GM23338 (cell line): ENCODE results near the gene LGALS12. TPM values are rescaled to one million over a fixed set of nuclear protein-coding genes. Genes with fewer than 3 reads are reported as not detected.

Experiments used
- ATAC-seq: fragments of 200-7000 bp; cut with Tn5 transposase; 3 replicates; pipeline ENCODE4 v1.9.1; 2020
- DNase-seq: peaks from one replicate; pipeline ENCODE4 v3.0.0-alpha.2; 2015; ENCODE audit warnings: low spot score
- H2AFZ ChIP-seq: fragments of 200-600 bp; sonication (generic); 2 replicates; pipeline ENCODE4 v1.8.0; 2016; ENCODE audit warnings: antibody characterized with exemption, mild to moderate bottlenecking, moderate library complexity
- H3F3A ChIP-seq: fragments of 200-600 bp; sonication (generic); replicated peaks from 2 replicates; pipeline ENCODE4 v1.8.0; 2017; ENCODE audit warnings: antibody characterized with exemption, mixed run types, low read depth
- H3K27ac ChIP-seq: fragments of 200-600 bp; sonication (generic); 2 replicates; pipeline ENCODE4 v1.6.1; 2016; ENCODE audit warnings: low read depth
- H3K27me3 ChIP-seq: fragments of 200-600 bp; sonication (generic); 2 replicates; pipeline ENCODE4 v1.8.0; 2016; ENCODE audit warnings: mild to moderate bottlenecking, mixed run types, moderate library complexity; ENCODE audit not compliant: insufficient read depth
- H3K36me3 ChIP-seq: fragments of 200-600 bp; sonication (generic); 2 replicates; pipeline ENCODE4 v1.8.0; 2016; ENCODE audit warnings: mild to moderate bottlenecking; ENCODE audit not compliant: insufficient read depth
- H3K4me1 ChIP-seq: fragments of 200-600 bp; sonication (generic); 2 replicates; pipeline ENCODE4 v1.8.0; 2016; ENCODE audit warnings: mild to moderate bottlenecking, moderate library complexity; ENCODE audit not compliant: insufficient read depth
- H3K4me2 ChIP-seq: fragments of 200-600 bp; sonication (generic); 2 replicates; pipeline ENCODE4 v1.7.1; 2017; ENCODE audit warnings: mixed run types
- H3K4me3 ChIP-seq: fragments of 200-600 bp; sonication (generic); 2 replicates; pipeline ENCODE4 v1.6.1; 2016; ENCODE audit warnings: mixed run types
- H3K79me2 ChIP-seq: fragments of 200-600 bp; sonication (generic); replicated peaks from 2 replicates; pipeline ENCODE4 v1.8.0; 2017; ENCODE audit warnings: mild to moderate bottlenecking; ENCODE audit not compliant: insufficient read depth
- H3K9me2 ChIP-seq: fragments of 200-600 bp; sonication (generic); 2 replicates; pipeline ENCODE4 v1.8.0; 2017; ENCODE audit not compliant: insufficient read depth
- H4K20me1 ChIP-seq: fragments of 200-600 bp; sonication (generic); replicated peaks from 2 replicates; pipeline ENCODE4 v1.8.0; 2017; ENCODE audit warnings: mild to moderate bottlenecking; ENCODE audit not compliant: insufficient read depth
- H3K27ac Mint-ChIP-seq: 2 replicates; pipeline ENCODE4 v1.8.0; 2020; ENCODE audit warnings: inconsistent platforms, mild to moderate bottlenecking, moderate library complexity, mixed read lengths
- H3K27me3 Mint-ChIP-seq: 3 replicates; pipeline ENCODE4 v1.8.0; 2022; ENCODE audit warnings: low read depth, mild to moderate bottlenecking, moderate library complexity, mixed read lengths, inconsistent platforms; ENCODE audit not compliant: insufficient read depth, poor library complexity
- H3K36me3 Mint-ChIP-seq: 3 replicates; pipeline ENCODE4 v1.8.0; 2021; ENCODE audit warnings: low read depth, mild to moderate bottlenecking, inconsistent platforms, moderate library complexity, mixed read lengths
- H3K4me1 Mint-ChIP-seq: 3 replicates; pipeline ENCODE4 v1.8.0; 2020; ENCODE audit warnings: mild to moderate bottlenecking, inconsistent platforms, mixed read lengths
- H3K4me3 Mint-ChIP-seq: 3 replicates; pipeline ENCODE4 v1.8.0; 2021; ENCODE audit warnings: moderate library complexity, mild to moderate bottlenecking, inconsistent platforms, mixed read lengths
- H3K9me3 Mint-ChIP-seq: 3 replicates; pipeline ENCODE4 v1.8.0; 2020; ENCODE audit warnings: moderate library complexity, mild to moderate bottlenecking, inconsistent platforms, mixed read lengths
- CTCF ChIP-seq, 2 experiments: fragments of 200-600 bp in 1 of 2; sonication (generic) in 1 of 2; conservative IDR thresholded peaks; 2 replicates each; pipeline versions ENCODE4 v1.5.1 to v1.6.1; 2016 to 2017; ENCODE audit warnings: antibody characterized with exemption in 2 of 2, low read depth in 2 of 2, mild to moderate bottlenecking in 2 of 2, moderate library complexity in 1 of 2
- EZH2phosphoT487 ChIP-seq: fragments of 200-600 bp; sonication (generic); IDR thresholded peaks from one replicate; pipeline ENCODE4 v1.8.1; 2018; ENCODE audit warnings: antibody characterized with exemption; ENCODE audit not compliant: unreplicated experiment
- JUNB ChIP-seq: IDR thresholded peaks from one replicate; pipeline ENCODE4 v1.6.1; 2016; ENCODE audit warnings: antibody characterized with exemption; ENCODE audit not compliant: unreplicated experiment
- NANOG ChIP-seq: IDR thresholded peaks from 2 replicates; pipeline ENCODE4 v1.6.1; 2016; ENCODE audit warnings: antibody characterized with exemption, borderline replicate concordance
- POLR2AphosphoS5 ChIP-seq: IDR thresholded peaks from 2 replicates; pipeline ENCODE4 v1.6.1; 2016; ENCODE audit warnings: antibody characterized with exemption, low read depth
- STAT1 ChIP-seq: IDR thresholded peaks from one replicate; pipeline ENCODE4 v1.6.1; 2016; ENCODE audit warnings: antibody characterized with exemption; ENCODE audit not compliant: unreplicated experiment
- ZNF331 ChIP-seq: fragments of 250-450 bp; sonication (Bioruptor Pico); IDR thresholded peaks from 2 replicates; pipeline ENCODE4 v1.5.0; 2020; ENCODE audit warnings: low read depth, mild to moderate bottlenecking, moderate library complexity
- polyA plus RNA-seq: library from polyadenylated mRNA; unstranded; fragments of >200 nt; fragmentation: Nextera tagmentation; extraction: Ambion mirVana; gene quantifications from 2 replicates; pipeline ENCODE4 v1.2.1, GENCODE V29; 2016
- total RNA-seq: library from RNA; depleted of rRNA; stranded (reverse); fragments of >200 nt; shearing (Covaris generic); gene quantifications from 2 replicates; pipeline ENCODE4 v1.2.3, GENCODE V29; 2014
- TF ChIP-seq, protein P1 (sequence below): IDR thresholded peaks from one replicate; pipeline ENCODE4 v1.6.1; 2018; ENCODE audit warnings: antibody characterized with exemption; ENCODE audit not compliant: unreplicated experiment

LGALS12 gene
- total and polyA plus RNA-seq, 2 experiments from 2014 or later: 0.94 to 1.2 TPM

DNA sequence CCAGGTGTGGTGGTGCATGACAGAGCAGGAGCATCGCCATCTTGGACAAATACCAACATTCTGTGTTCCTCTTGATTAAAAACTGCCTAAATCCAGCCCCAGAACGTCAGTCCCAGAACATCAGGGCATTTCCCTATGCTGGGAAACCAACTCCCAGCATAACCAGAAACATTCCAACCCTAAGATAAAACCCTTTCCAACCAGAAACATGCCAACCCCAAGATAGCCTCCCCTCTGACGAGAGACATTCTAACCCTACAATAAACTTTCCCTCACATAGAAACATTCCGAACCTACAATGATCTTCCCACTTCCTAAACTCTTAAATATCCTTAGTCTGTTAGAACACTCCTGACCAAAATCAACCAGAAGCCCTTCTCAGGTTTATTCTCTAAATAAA lies 42.3 kb downstream of the LGALS12 start:
- peaks cover 4% of the 10 kb centered on the region for H3K4me1 Mint-ChIP-seq
- Histone ChIP-seq H2AFZ (no peak overlapping the region), H3K27ac (no peak overlapping the region), H3K4me1 (peaks cover 6% of the 10 kb centered on the region; the same call in 1 of the 2 replicates), H3K9me2 (peaks cover 10% of the 10 kb centered on the region; the same call in 1 of the 2 replicates), H3K36me3 (no peaks in the 10 kb centered on the region), H3K4me3 (no peak overlapping the region), H3K79me2 (no peaks in the 10 kb centered on the region), H4K20me1 (no peaks in the 10 kb centered on the region), H3K4me2 (no peak overlapping the region), H3K27me3 (no peaks in the 10 kb centered on the region), H3F3A (peaks cover 3% of the 10 kb centered on the region; the same call in 1 of the 2 replicates)
- H3K36me3 Mint-ChIP-seq: peaks cover 4% of the 10 kb centered on the region; the same call in 2 of the 3 replicates
- TF ChIP-seq, protein P1, sequence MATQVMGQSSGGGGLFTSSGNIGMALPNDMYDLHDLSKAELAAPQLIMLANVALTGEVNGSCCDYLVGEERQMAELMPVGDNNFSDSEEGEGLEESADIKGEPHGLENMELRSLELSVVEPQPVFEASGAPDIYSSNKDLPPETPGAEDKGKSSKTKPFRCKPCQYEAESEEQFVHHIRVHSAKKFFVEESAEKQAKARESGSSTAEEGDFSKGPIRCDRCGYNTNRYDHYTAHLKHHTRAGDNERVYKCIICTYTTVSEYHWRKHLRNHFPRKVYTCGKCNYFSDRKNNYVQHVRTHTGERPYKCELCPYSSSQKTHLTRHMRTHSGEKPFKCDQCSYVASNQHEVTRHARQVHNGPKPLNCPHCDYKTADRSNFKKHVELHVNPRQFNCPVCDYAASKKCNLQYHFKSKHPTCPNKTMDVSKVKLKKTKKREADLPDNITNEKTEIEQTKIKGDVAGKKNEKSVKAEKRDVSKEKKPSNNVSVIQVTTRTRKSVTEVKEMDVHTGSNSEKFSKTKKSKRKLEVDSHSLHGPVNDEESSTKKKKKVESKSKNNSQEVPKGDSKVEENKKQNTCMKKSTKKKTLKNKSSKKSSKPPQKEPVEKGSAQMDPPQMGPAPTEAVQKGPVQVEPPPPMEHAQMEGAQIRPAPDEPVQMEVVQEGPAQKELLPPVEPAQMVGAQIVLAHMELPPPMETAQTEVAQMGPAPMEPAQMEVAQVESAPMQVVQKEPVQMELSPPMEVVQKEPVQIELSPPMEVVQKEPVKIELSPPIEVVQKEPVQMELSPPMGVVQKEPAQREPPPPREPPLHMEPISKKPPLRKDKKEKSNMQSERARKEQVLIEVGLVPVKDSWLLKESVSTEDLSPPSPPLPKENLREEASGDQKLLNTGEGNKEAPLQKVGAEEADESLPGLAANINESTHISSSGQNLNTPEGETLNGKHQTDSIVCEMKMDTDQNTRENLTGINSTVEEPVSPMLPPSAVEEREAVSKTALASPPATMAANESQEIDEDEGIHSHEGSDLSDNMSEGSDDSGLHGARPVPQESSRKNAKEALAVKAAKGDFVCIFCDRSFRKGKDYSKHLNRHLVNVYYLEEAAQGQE: no peak
- TF ChIP-seq ZNF331 (CRISPR knock-in tag) (no peak), CTCF (conservative IDR thresholded peaks at IDR 0.05; ENCODE audit: low read depth in 2 of 2) (no peak), POLR2AphosphoS5 (no peak), NANOG (no peak), EZH2phosphoT487 (no peak), JUNB (no peak)
- no peak for DNase-seq
- peaks cover 9% of the 10 kb centered on the region; the same call in 2 of the 3 replicates for H3K9me3 Mint-ChIP-seq
- H3K27me3 Mint-ChIP-seq: peaks cover 13% of the 10 kb centered on the region
- H3K27ac Mint-ChIP-seq: no peak overlapping the region
- no peak overlapping the region for H3K4me3 Mint-ChIP-seq
- ATAC-seq: no peak

DNA sequence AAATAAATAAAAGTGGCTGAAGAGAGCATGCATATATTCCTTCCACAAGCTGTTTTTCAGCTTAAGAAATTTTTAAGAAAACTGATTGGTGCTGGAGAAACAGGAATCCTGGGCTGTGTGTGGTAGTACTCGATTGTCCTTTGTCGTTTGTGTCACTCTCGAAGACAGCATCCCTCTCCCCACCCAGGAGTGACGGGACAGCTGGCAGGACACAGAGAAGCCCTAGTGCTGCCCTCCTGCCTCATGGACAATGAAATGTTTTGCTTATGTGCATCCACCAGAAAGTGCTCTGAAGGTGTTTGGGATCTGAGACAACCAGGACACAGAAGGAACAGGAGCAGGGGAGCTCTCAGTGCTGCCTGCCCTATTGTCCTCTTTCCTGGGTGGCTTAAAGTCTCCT lies 43.5 kb downstream of the LGALS12 start:
- Histone ChIP-seq H3K27ac (no peak overlapping the region), H3K9me2 (peaks cover 10% of the 10 kb centered on the region; the same call in 1 of the 2 replicates), H3K79me2 (no peaks in the 10 kb centered on the region), H3K4me3 (no peak overlapping the region), H3K4me2 (no peak overlapping the region), H3K27me3 (no peaks in the 10 kb centered on the region), H4K20me1 (no peaks in the 10 kb centered on the region), H3K36me3 (no peaks in the 10 kb centered on the region), H2AFZ (no peak overlapping the region), H3K4me1 (peaks cover 17% of the 10 kb centered on the region), H3F3A (no peaks in the 10 kb centered on the region; the same call in 1 of the 2 replicates)
- DNase-seq (no peak), ATAC-seq (no peak)
- peaks cover 4% of the 10 kb centered on the region for H3K4me1 Mint-ChIP-seq
- H3K4me3 Mint-ChIP-seq: no peak overlapping the region
- no peak overlapping the region for H3K27ac Mint-ChIP-seq
- peaks cover 9% of the 10 kb centered on the region; the same call in 2 of the 3 replicates for H3K9me3 Mint-ChIP-seq
- H3K36me3 Mint-ChIP-seq: peaks cover 4% of the 10 kb centered on the region; the same call in 2 of the 3 replicates
- H3K27me3 Mint-ChIP-seq: peaks cover 18% of the 10 kb centered on the region
- TF ChIP-seq NANOG: no peak
- TF ChIP-seq STAT1: no peak
- TF ChIP-seq JUNB: no peak
- no peak for TF ChIP-seq EZH2phosphoT487
- TF ChIP-seq CTCF (conservative IDR thresholded peaks at IDR 0.05; ENCODE audit: low read depth in 2 of 2): no peak
- no peak for TF ChIP-seq POLR2AphosphoS5
- TF ChIP-seq ZNF331 (CRISPR knock-in tag): no peak
